ENCODE measurements around the gene OASL. TPM values are rescaled to one million over a fixed set of nuclear protein-coding genes. Genes with fewer than 3 reads are reported as not detected.

OASL gene
- polyA plus RNA-seq, 3 donors: 9.9 to 14.9 (median 13.4) TPM

GRCh38 chr12:121022713-121023112 is 16.3 kb downstream of the OASL start:
- H3K4me1 Mint-ChIP-seq: peaks cover 26% of the 10 kb centered on the region
- H3K9ac ChIP-seq (ENCODE audit: insufficient read depth, low read length, poor library complexity, severe bottlenecking): no peak overlapping the region

GRCh38 chr12:121021754-121022153 is 17.3 kb downstream of the OASL start:
- no peak for TF ChIP-seq CTCF (IDR thresholded peaks at IDR 0.05)

More at GRCh38 chr12:121022713-121023112, 16.3 kb downstream of the OASL start:
- intact Hi-C loops (cut with micrococcal nuclease): no loop called here
- Histone ChIP-seq H3K27me3 (ENCODE audit: control insufficient read depth in 2 of 2, insufficient read depth in 2 of 2, low read length in 2 of 2) (no peaks in the 10 kb centered on the region), H3K4me1 (ENCODE audit: control insufficient read depth in 1 of 2, insufficient read depth in 2 of 2, low read length in 2 of 2) (peaks cover 27 to 32% of the 10 kb centered on the region in 2 donors), H4K20me1 (ENCODE audit: insufficient read depth, low read length) (no peaks in the 10 kb centered on the region), H3K27ac (ENCODE audit: low read depth in 1 of 2, low read length in 2 of 2) (no peak overlapping the region), H3K79me2 (ENCODE audit: insufficient read depth, low read length) (no peaks in the 10 kb centered on the region), H3K36me3 (replicated peaks in 1 of 2; ENCODE audit: control insufficient read depth in 1 of 2, insufficient read depth in 2 of 2, low read length in 2 of 2) (peaks cover 0 to 34% of the 10 kb centered on the region in 2 donors), H2AFZ (ENCODE audit: insufficient read depth, low read depth, low read length, poor library complexity, severe bottlenecking) (no peak overlapping the region), H3K4me2 (replicated peaks; ENCODE audit: extremely low read depth, low read length, poor library complexity, severe bottlenecking) (no peak overlapping the region), H3K9me3 (replicated peaks in 1 of 2; ENCODE audit: control insufficient read depth in 1 of 2, insufficient read depth in 1 of 2, low read length in 2 of 2) (peaks cover 11 to 13% of the 10 kb centered on the region in 2 donors), H3K4me3 (replicated peaks in 1 of 3; ENCODE audit: low read depth in 2 of 3, low read length in 3 of 3) (no peak overlapping the region)
- H3K9me3 Mint-ChIP-seq: peaks cover 2 to 21% (median 17%) of the 10 kb centered on the region in 7 donors
- H3K27ac Mint-ChIP-seq: no peak overlapping the region
- TF ChIP-seq CTCF (IDR thresholded peaks at IDR 0.05): no peak
- no peak overlapping the region for H3K4me3 Mint-ChIP-seq
- no CpG with 5 or more reads among the region's 2 CpGs for WGBS (ENCODE audit: insufficient coverage)
- H3K36me3 Mint-ChIP-seq: peaks cover 24 to 56% of the 10 kb centered on the region in 2 donors
- H3K27me3 Mint-ChIP-seq (ENCODE audit: low read depth in 3 of 3): peaks cover 0 to 6% (median 0%) of the 10 kb centered on the region in 3 donors
- no peak for DNase-seq

More at GRCh38 chr12:121021754-121022153, 17.3 kb downstream of the OASL start:
- peaks cover 1 to 4% of the 10 kb centered on the region in 2 donors for H3K9me3 ChIP-seq (replicated peaks in 1 of 2; ENCODE audit: control insufficient read depth in 1 of 2, insufficient read depth in 1 of 2, low read length in 2 of 2)
- H3K79me2 ChIP-seq (ENCODE audit: insufficient read depth, low read length): no peaks in the 10 kb centered on the region
- H3K4me2 ChIP-seq (replicated peaks; ENCODE audit: extremely low read depth, low read length, poor library complexity, severe bottlenecking): no peak overlapping the region
- H3K9ac ChIP-seq (ENCODE audit: insufficient read depth, low read length, poor library complexity, severe bottlenecking): no peak overlapping the region
- no peak overlapping the region for H2AFZ ChIP-seq (ENCODE audit: insufficient read depth, low read depth, low read length, poor library complexity, severe bottlenecking)
- no peak overlapping the region for H3K4me3 ChIP-seq (replicated peaks in 1 of 3; ENCODE audit: low read depth in 2 of 3, low read length in 3 of 3)
- H3K4me1 ChIP-seq (ENCODE audit: control insufficient read depth in 1 of 2, insufficient read depth in 2 of 2, low read length in 2 of 2): peaks cover 24 to 27% of the 10 kb centered on the region in 2 donors
- no peaks in the 10 kb centered on the region for H3K27me3 ChIP-seq (ENCODE audit: control insufficient read depth in 2 of 2, insufficient read depth in 2 of 2, low read length in 2 of 2)
- H3K36me3 ChIP-seq (replicated peaks in 1 of 2; ENCODE audit: control insufficient read depth in 1 of 2, insufficient read depth in 2 of 2, low read length in 2 of 2): peaks cover 0 to 24% of the 10 kb centered on the region in 2 donors
- H4K20me1 ChIP-seq (ENCODE audit: insufficient read depth, low read length): no peaks in the 10 kb centered on the region
- H3K27ac Mint-ChIP-seq: no peak overlapping the region
- whole genome bisulfite sequencing (ENCODE audit: insufficient coverage): 87% methylated on average over 4 of the region's 6 CpGs
- no peak overlapping the region for H3K27ac ChIP-seq (ENCODE audit: low read depth in 1 of 2, low read length in 2 of 2)
- peaks cover 20 to 48% of the 10 kb centered on the region in 2 donors for H3K36me3 Mint-ChIP-seq
- H3K4me1 Mint-ChIP-seq: peaks cover 25% of the 10 kb centered on the region
- no peak for DNase-seq
- intact Hi-C loops (cut with micrococcal nuclease): no loop called here
- H3K4me3 Mint-ChIP-seq: no peak overlapping the region
- peaks cover 0 to 6% (median 0%) of the 10 kb centered on the region in 3 donors for H3K27me3 Mint-ChIP-seq (ENCODE audit: low read depth in 3 of 3)
- H3K9me3 Mint-ChIP-seq: peaks cover 2 to 13% (median 9%) of the 10 kb centered on the region in 7 donors

Measured in CD14-positive monocyte (primary cell).